Stimulated activated CD4-positive, alpha-beta T cell treated with anti-CD3 and anti-CD28 coated beads, Interleukin-4, amount 100 ng/mL, for 4 hours (primary cell): ENCODE results near the gene ACVR1.

Experiments
- DNase-seq, 2 experiments: peaks; one replicate each; pipeline ENCODE4 v3.0.0-alpha.2; 2020

The ACVR1 gene

DNA sequence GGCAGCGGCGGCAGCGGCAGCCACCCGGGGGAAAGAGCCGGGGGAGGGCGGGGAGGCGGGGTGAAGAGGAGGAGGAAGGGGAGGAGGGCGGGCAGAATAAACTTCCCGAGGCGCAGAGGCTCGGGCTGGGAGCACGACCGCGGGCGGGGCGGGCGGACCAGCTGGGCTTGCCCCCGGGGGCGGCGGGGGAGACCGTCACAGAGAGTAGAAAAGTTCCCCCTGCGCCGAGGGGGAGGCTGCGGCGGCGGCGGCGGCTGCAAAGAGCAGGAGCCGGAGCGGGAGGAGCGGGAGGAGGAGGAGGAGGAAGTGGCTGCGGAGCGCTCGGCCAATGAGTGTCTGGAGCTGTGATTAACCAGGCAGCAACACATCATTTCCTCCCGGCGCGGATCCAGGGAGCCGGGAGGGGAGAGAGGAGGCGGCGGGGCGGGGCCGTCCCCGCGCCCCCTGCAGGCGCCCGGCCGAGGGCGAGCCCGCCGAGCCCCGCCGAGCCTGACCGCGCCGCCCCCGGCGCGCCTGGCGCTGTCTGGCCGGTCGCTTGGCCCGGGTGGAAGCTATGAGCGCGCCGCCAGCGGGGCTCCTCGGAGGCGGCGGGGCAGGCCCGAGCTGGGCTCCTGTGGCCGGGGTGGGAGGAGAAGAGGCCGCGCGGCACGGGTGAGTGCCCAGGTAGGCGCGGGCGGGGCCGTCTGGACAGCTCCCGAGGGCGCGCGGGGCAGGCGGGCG, at the start of gene ACVR1:
ACVR1 (minus strand) TSS at position 265 of the 720 bp plus-strand sequence. CDS start 76,837 bp downstream, outside the sequence.
- DNase-seq, result peak; percentile 74 to 81

DNA sequence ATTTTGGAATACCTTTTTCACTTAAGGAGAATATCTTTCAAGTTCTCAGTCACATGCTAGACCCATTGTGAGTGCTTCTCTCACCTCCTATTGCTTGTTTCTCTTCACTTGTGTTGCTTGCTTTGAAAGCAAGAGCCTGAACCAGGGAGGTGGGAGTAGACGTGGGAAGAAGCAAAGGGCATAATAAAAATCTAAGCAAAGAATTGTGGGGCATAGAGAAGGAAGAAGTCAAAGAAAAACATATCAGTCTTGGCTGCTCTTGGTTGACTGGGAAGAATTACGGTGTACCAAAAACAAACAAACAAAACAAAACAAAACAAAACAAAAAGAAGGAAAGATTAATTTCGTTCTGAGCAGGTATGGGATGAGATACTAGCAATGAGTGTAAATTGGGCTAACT, 48.9 kb upstream of the ACVR1 start:
- DNase-seq, result no peak

DNA sequence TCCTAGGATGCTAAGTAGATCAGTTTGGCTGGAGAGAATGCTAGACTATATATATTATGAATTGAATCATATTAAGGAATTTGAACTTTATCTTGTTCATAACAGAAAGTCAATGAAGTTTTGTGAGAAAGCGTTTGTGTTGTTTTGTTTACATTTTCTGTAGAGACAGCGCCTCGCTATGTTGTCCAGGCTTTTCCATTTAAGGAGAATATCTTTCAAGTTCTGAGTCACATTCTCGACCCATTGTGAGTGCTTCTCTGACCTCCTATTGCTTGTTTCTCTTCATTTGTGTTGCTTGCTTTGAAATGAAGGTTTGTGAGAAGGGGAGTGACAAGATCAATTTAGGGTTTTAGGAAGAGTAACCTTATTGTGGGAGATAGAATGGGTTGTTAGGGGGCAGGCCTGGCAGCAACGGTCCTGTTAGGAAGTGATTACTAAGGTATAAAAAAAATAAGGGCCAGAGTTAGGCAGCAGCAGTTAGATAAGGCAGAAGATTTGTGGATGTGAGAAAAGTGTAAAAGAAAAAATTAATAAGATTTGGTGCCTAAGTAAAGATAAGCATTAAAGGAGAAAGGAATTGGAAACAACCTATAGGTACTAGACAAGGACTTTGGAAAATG, 47.6 kb upstream of the ACVR1 start:
- DNase-seq, result no peak

DNA sequence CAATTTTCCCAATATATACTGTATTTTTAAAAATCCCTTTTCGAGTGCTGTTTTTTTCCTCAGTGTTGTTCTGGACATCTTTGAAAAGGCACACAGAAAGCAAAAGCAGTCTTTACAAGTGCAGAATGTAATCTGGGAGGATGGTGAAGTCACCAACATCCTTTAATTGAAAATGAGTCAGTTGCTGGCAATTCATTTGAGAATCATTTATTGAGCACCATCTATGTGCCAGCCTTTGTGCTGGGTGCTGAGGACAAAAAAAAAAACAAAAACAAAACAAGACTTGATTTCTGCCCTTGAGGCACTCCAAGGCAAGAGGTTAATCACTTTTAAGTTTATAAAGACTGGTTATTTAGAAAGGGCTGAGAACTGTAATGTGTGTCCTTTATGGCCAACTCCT, 46.7 kb upstream of the ACVR1 start:
- no peak for DNase-seq

DNA sequence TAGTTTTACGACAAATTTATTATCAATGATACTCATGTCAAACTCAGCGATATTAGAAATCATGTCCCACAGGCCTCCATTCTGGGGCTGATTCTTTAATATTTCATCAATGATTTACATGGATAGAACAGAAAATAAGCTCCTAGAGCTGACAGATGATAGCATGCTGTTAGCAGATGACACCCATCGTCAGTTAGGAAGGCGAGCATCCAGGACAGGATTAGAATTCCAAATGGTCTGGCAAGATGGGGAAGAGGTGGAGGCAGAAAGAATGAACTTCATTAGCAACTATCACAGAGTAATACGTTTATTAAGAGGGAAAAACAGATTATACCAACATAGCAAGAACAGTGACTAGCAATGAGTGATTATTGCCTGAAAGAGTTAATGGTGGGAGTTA, 46.2 kb upstream of the ACVR1 start:
- DNase-seq, result no peak

DNA sequence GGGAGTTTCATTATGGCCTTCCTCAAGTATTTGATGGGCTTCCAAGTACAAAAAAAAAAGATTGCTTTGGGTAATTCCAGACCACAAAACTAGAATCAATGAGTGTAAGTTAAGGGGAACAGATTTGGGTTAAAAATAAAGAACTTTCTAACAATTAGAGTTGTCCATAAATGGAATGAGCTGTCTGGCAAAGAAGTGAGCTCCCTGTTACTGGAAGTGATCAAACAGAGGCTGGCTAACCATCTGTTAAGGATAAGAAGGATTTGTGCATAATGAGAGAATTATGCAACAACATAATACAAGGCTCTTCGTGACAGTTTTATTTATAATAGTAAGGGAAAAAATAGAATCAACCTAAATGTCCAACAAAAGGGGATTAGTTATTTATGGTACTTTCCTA, 44.6 kb upstream of the ACVR1 start:
- DNase-seq, result no peak

DNA sequence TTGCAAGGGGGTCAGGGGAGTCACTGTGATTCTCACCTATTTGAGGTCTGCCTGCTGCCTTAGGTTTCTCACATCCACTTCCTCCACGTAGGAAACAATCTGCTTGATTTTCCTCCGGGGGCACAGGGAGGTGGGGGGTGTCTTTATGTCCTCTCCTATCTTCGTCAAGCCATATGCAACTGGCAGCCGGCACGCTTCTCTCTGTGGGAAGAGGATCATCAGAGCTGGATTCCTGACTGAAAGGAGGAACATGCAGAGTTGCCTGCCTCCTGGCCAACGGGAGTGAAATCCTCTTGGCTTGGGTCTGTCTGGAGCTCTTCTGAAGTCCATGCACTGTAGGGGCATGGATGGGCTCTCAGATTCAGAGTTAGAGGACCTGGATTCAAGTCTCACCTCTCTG, 43.1 kb upstream of the ACVR1 start:
- no peak for DNase-seq

DNA sequence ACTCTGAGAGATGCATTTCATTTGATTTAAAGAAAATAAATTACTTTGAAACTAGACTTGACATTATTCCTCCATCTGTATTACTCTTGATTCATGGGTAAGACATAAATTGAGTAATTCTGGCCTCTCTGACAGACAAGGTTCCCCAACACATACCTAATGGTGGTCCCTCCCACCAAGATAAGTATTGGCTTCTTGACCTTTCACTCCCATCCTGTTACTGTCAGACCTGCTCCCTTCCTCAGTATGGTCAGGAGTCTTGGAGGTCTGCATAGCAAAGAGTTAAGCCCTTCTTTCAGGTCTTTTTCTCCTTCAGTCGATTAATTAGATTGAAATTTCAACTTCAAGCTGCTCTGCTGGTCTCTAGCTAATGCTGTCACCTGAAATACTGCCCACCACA, 42.2 kb upstream of the ACVR1 start:
- DNase-seq, result no peak

DNA sequence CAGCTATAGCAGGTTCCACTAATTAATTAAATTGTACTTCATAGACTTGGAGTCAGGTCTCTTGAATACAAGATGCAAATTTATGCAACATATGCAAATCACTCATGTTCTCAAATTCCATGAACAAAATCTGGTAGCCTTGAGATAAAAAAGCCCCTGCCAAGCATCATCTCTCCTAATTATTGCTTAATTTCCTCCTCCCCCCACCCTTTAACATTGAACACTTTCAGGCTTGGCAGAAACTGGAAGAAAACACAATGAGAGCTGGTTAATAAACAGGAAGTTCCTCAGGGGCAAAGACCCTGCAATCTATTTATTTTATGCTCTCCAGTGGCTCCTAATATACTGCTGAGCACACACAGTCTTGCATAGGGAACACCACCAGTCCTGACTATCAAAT, 35.6 kb upstream of the ACVR1 start:
- DNase-seq, result no peak

DNA sequence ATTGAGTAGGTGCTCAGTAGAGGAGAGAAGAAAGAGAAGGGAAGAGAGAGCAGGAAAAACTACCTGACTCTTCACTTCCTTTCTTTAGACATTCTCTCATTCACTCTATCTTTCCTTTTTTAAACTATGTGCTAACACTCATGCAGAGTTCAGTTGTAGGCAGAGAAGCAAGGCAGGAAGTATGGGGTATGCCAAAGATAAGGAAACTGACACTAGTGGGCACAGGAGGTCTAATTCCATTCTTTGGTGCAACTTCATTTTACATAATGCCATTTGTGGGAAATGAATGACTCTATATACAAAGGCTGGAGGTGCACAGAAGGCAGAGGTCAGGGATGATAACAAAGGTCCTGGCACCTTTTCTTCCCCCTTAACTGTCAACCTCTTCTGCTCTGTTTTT, 35.1 kb upstream of the ACVR1 start:
- no peak for DNase-seq

DNA sequence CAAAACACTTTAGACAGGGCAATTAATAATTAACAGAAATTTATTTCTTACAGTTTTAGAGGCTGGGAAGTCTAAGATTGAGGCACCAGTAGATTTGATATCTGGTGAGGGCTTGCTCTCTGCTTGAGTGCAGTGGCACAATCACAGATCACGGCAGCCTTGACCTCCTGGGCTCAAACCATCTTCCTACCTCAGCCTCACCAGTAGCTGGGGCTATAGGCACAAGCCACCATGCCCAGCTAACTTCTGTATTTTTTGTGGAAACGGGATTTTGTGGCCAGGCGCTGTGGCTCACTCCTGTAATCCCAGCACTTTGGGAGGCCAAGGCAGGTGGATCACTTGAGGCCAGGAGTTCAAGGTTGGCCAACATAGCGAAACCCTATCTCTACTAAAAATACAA, 29.0 kb upstream of the ACVR1 start:
- DNase-seq, result no peak

DNA sequence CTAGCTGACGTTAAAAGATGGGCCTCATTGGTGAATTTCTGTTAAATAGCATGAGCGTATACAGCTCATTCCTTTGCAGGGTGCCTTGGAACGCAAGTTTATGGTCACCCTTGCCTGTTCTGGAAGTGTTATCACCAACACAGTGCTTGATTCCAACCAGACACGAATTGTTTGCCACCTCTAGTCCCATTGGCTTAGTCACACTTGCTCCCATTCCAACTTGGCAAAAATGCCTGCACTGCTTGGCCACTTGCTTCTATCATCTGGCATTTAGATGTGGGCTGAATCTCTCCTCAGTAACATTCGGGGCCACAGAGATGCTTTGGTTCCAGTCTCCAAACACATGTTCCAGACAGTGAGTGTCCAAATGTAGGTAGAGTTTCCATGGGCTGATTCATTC, 27.5 kb upstream of the ACVR1 start:
- DNase-seq, result no peak

DNA sequence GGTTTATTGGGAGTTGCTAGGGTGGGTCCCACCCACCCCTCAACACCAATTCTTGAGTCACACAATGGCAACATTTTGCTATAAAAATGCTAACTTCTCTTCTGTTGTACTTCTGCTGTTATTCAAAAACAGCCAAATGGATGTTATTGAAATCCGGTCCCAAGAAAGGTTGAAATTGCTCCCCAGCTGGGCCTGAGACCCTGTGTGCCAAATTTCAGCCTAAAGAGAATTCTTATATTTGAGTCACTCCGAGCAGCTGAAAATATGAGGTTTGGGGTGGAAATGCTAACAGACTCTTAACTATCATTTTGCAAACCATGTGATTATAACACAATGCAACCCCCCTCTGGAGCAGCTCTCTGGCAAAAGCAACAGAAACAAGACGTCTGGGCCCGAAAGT, 27.0 kb upstream of the ACVR1 start:
- no peak for DNase-seq

DNA sequence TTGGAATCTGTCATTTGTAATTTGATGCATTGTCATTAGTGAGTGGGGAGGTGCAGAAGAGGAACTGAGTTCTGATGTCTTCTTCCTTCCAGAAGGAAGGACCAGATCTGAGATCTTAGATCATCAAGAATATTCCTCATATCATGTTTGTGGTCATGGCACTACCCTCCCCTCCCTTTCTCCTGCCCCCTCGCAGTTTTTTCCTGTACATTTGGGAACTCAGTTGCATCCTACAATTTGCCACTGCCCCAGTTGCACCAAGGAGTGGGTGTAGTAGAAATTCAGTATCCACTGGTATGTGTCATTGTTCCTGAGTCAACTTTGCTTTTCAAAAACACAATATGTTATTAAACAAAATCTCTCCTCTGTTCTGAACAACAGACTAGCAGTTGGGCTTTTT, 26.6 kb upstream of the ACVR1 start:
- DNase-seq, result no peak

DNA sequence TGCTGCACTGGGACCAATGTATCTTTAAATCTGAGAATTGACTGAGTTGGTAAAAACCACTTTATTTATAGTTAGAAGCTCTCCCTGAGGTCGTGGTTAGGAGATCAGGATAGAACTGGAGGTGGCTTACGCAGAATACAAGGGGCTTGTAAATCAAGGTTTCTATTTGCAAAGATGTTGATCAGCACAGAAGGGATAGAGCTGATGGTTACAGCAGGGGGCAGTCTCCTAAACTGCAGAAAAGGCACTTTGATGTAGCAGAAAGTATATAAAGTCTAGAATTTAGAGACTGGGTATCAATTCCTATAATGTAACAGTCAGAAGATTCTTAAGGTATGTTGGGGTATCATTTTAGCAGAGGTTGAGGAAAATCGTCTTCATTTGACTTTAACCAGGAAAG, 25.2 kb upstream of the ACVR1 start:
- no peak for DNase-seq

DNA sequence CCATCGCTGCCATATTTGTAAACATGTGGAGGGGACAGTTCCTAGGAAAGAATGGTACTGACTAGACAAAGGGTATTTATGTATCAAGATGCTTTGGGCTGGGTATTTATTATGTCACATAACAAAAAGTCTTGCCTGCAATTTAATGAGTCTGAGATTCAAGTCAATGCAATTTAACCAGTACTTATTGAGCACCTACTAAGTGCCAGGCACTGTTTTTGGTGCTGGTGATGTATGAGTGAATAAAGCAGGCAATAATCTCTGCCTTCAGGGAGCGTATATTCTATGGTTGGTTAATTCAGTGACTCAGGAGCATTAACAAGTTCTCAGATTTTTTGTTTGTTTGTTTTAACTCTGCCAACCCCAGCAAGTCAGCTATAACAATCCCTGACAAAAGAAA, 24.6 kb upstream of the ACVR1 start:
- DNase-seq, result no peak

DNA sequence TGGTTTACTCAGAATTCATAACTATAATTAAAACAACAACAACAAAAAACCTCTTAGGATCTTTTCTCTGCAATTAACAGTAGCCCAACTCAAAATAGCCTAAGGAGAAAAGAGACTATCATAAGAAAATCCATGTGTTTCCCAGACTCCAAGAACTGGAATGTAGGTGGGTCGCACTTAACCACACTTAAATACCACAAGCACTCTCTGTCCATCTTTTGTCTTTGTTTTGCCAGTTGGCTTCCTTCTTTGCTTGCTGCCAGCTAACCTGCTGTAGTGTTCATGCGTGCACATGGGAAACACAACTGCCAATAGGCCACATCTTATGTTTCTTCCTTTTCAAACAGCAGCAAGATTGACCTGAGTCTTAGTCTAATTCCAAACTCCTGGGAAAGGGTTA, 24.1 kb upstream of the ACVR1 start:
- no peak for DNase-seq

DNA sequence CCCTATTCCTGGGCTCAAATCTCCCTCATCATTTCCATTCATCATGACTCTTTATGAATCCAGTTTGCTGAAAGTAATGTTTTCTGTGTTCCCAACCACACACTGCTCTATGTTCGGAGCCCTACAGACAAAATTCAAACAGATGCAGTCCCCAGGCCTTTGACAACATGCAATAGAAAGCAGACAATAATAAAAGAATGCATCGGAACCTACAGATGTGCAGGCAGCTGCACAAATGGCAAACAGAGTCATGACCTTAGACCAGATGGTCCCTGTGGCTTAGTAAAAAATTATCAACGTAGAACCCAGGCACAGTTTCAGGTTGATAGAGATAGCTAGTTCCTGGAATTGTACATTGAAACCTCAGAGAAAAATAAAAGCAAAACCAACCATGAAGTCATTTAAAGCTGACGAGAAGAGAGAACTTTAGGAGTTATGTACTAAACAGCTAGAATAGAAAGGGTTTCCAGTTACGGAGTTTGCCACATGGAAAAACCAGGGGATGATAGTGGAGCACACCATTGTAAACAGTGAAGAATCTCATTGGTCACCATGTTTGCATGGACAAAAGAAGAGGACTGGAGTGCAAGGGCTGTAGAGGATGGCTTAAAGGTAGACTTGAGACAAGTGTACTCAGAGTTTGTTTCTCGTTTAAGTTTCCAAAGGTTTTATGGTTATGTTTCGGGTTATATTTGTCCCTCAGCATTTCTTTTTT, 23.2 kb upstream of the ACVR1 start:
- DNase-seq, result no peak

DNA sequence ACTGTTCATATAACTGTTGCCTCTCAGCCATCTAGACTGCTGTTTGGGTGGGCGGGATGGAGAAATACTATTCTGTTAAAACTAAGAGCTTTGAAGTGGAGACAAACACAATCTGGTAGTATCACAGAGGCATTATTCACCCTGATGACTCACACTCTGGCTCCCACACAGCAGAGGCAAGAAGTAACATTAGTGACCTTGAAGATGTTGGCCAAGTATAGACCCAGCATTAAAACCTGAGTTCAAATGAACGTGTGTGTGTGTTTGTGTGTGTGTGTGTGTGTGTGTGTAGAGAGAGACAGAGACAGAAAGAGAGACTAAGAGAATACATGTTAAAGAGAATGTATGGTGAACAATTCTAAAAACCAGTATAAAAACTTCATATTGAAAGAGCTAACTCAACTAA, 22.5 kb upstream of the ACVR1 start:
- DNase-seq, result peak; percentile 53 to 85

DNA sequence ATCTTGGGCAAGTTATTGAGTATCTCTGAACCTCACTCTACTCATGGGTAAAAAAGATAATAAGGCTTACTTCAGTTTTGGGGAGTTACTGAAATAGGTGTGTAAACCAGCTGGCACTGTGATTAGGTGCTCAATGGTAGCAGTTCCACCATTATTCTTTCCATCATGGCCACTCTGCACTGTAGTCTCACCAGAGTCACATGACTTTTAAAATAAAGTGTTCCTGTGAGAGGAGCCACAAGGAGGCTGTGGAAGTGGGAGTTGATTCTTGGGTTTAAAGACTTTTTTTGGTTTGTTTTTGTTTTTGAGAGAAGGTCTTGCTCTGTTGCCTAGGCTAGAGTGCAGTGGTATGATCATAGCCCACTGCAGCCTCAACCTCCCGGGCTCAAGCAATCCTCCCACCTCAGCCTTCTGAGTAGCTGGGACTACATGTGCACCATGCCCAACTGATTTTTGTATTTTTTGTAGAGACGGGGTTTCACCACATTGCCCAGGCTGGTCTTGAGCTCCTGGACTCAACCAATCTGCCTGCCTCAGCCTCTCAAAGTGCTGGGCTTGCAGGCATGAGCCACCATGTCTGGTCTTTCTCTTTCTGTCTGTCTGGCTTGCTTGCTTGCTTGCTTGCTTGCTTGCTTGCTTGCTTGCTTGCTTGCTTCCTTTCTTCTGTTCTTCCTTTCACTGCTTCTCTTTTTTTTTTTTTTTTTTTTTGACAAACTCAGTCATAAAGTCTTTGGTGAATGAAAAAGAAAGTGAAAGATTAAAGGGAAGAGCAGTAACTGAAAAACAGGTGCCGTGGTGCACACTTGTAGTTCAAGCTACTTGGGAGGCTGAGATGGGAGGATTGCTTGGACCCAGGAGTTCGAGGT, 21.2 kb upstream of the ACVR1 start:
- peak; percentile 20 to 25 for DNase-seq

DNA sequence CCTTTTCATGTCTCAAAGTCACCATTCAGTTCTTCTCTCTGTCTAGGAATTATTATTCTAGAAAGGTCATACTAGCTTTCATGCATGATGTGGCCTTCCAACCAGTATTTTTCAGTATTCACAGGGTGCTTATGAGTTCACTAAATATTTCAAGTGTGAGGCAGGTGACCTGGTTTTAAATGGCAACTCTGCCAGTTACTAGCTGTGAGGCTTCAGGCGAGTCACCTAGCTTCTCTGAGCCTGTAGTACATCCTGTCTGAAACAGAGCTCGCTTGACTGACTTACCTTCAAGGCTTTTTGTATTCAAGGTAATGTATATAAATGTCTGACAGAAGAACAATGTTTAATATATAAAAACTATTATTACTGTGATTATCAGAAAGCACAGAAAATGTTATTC, 19.4 kb upstream of the ACVR1 start:
- peak; percentile 10 to 34 for DNase-seq

DNA sequence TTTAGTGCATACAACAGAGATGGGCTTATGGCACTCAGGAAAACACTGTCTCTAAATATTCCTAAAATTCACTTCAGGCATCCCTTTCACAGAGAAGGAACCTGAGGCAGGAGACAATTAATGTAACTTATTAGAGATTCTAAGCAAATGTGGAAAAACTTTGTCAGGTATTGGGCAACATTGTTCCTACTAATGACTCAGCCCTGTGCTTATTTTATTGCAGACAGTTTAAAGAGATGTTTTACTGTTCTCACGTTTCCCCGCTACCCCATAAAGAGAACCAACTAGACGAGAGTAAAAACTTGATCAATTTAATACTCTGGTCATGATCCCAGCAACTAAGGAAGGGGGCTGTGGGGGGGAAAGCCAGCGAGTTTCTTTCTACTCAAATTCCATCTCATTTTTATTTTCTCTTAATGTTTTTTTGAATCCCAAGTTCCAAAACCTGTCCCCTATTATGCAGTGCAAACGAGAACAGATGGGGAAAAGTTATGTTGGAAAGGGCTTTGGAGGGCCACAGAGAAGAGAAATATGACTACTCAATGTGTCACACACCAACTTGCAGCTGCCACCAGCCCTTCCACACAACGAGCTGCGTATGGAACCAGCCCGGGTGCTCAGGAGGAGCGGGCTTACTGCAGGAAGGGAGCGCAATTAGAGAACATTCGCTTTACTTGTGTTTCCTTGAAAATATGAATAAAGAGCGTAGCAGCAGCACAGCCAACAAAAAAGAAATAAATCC, 18.7 kb upstream of the ACVR1 start:
- no peak for DNase-seq

DNA sequence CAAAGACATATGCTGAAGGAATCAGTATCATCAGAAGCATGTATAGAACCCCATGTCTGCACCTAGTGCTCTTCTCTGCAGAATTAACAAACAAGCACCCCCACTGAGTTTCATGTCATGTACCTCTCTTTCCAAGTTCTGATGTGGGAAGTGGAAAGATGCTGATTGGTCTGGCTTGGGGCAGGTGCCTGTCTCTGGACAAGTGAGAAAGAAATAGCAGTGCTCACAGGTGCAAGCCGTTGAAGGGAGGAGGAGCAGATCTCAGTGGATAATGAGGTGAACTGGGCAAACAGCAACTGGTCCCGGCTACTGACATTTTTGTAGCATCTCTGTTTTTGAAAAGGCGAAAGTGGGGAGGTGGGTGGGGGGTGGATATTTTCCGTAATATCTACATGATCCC, 17.5 kb upstream of the ACVR1 start:
- no peak for DNase-seq
